T-cell (primary cell): ENCODE measurements around the gene NDUFA9. TPM values are rescaled to one million over a fixed set of nuclear protein-coding genes. Genes with fewer than 3 reads are reported as not detected.

Experiments used
- ATAC-seq, 4 experiments: fragments of 200-7000 bp in 3 of 4; fragments of 150-1000 bp in 1 of 4; cut with Tn5 transposase; replicated peaks in 1 of 4; 1 replicate in 3 of 4; 2 replicates in 1 of 4; pipeline ENCODE4 v1.10.0; 2021; ENCODE audit warnings: moderate library complexity in 3 of 4, mild to moderate bottlenecking in 2 of 4, moderate number of reproducible peaks in 1 of 4
- CTCF ChIA-PET, 2 donors: fragments of 300-600 bp; sonication (Branson Sonifier 250); formaldehyde crosslinking; loops; one replicate each; lab custom pipeline; 2022; ENCODE audit warnings: antibody characterized with exemption in 2 of 2; lab: Charles Lee
- POLR2A ChIA-PET, 2 donors: fragments of 300-600 bp; sonication (Branson Sonifier 250); formaldehyde crosslinking; loops; one replicate each; lab custom pipeline; 2022; ENCODE audit warnings: antibody characterized with exemption in 2 of 2; lab: Charles Lee
- DNase-seq, 35 experiments: peaks; one replicate each; pipeline versions ENCODE4 v3.0.0 to v3.0.0-alpha.2; 2013 to 2023
- H3K27ac ChIP-seq: one replicate; pipeline ENCODE4 v1.5.1; 2013; ENCODE audit warnings: low read length
- H3K27me3 ChIP-seq, 2 experiments: replicated peaks in 1 of 2; 1 replicate in 1 of 2; 2 replicates in 1 of 2; pipeline versions ENCODE4 v1.6.1 to v1.7.0; 2013; ENCODE audit warnings: low read length in 1 of 2, mixed read lengths in 1 of 2; ENCODE audit not compliant: control insufficient read depth in 2 of 2, insufficient read depth in 2 of 2; ENCODE audit errors: extremely low read depth in 1 of 2
- H3K36me3 ChIP-seq, 2 donors: 1 replicate in 1 of 2; 2 replicates in 1 of 2; pipeline versions ENCODE4 v1.6.1 to v1.7.0; 2013; ENCODE audit warnings: low read length in 1 of 2; ENCODE audit not compliant: control insufficient read depth in 2 of 2, insufficient read depth in 1 of 2; ENCODE audit errors: extremely low read depth in 1 of 2
- H3K4me1 ChIP-seq, 2 experiments: 1 replicate in 1 of 2; 2 replicates in 1 of 2; pipeline versions ENCODE4 v1.6.1 to v1.7.0; 2013; ENCODE audit warnings: low read length in 2 of 2, mixed read lengths in 1 of 2; ENCODE audit not compliant: insufficient read depth in 2 of 2, control insufficient read depth in 1 of 2; ENCODE audit errors: extremely low read depth in 1 of 2
- H3K4me3 ChIP-seq, 2 donors: 1 replicate in 1 of 2; 2 replicates in 1 of 2; pipeline versions ENCODE4 v1.5.1 to v1.7.0; 2013; ENCODE audit warnings: mild to moderate bottlenecking in 2 of 2, low read length in 1 of 2, moderate library complexity in 1 of 2; ENCODE audit not compliant: control insufficient read depth in 1 of 2; ENCODE audit errors: extremely low read depth in 1 of 2
- H3K9me3 ChIP-seq: 2 replicates; pipeline ENCODE4 v1.7.0; 2013
- H3K27ac Mint-ChIP-seq, 2 donors: one replicate each; pipeline ENCODE4 v1.8.0; 2020 to 2021; ENCODE audit warnings: mild to moderate bottlenecking in 2 of 2, mixed read lengths in 2 of 2
- H3K27me3 Mint-ChIP-seq, 2 donors: one replicate each; pipeline ENCODE4 v1.8.0; 2021 to 2022; ENCODE audit warnings: mixed read lengths in 2 of 2
- H3K36me3 Mint-ChIP-seq: one replicate; pipeline ENCODE4 v1.8.0; 2021; ENCODE audit warnings: mixed read lengths
- H3K4me1 Mint-ChIP-seq, 3 donors: one replicate each; pipeline ENCODE4 v1.8.0; 2020 to 2022; ENCODE audit warnings: mixed read lengths in 3 of 3, mild to moderate bottlenecking in 1 of 3
- H3K4me3 Mint-ChIP-seq, 3 donors: one replicate each; pipeline ENCODE4 v1.8.0; 2020 to 2022; ENCODE audit warnings: mild to moderate bottlenecking in 3 of 3, mixed read lengths in 3 of 3, moderate library complexity in 3 of 3
- H3K9me3 Mint-ChIP-seq, 3 donors: one replicate each; pipeline ENCODE4 v1.8.0; 2020 to 2022; ENCODE audit warnings: mixed read lengths in 3 of 3
- WGBS: methylation state at CpG from one replicate; pipeline ENCODE4 v1.1.5; 2013; ENCODE audit warnings: missing lambda C conversion rate; ENCODE audit not compliant: insufficient coverage; 5-methylcytosine and 5-hydroxymethylcytosine counted together
- total RNA-seq, 35 experiments: library from RNA in 6 of 35; stranded (reverse) in 6 of 35; fragments of 120-200 nt in 1 of 35; gene quantifications; one replicate each; pipeline versions ENCODE4 v1.2.1 to v1.2.4 and lab custom pipeline; 2013 to 2026

Gene NDUFA9
- total RNA-seq, 5 donors from 2014 or later (not counting 1 experiment from before 2014, with no cell fraction given), result 59.7 to 74.7 (median 72.9) TPM

DNA sequence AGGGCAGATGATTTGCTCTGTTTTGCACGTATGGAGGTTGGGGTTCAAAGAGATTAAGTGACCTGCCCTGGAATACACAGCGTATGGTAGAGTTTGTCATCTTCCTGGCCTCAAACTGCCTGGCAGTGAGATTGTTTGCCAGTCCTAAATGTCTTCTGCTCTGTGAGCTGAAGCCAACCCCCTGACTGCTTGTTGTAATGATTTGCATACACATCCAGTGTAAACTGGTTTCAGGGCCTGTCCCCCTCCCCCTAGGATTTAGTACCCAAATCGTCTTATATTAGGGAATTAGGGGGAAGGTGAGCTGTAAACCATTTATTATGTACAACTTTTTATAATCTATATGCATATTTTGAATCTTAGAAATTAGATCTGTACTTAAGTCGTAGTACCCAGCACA lies 38.4 kb upstream of the NDUFA9 start:
- POLR2A ChIA-PET, result no interaction called here
- WGBS, result 100% methylated on average over 1 of the region's 4 CpGs
- CTCF ChIA-PET, result no interaction called here

DNA sequence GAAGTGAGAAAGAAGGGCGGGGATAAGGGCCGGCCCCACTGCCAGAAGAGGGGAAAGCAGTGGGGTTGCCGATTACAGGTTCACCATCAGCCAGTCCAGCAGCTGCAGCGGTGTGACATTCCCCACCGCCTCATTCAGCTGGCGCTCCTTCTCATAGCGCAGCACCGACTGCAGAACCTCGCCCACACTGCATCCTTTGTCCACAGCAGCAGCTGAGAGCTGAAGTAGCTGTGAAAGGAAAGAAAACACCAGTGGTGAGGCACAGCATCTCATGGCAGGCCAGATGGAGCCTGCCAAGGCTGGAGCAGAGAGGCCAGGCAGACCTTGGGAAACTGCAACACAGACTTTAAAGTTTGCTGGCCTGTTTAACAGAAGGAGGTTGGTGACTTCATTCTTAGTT lies 33.2 kb upstream of the NDUFA9 start:
- Histone ChIP-seq H3K9me3 (no peaks in the 10 kb centered on the region), H3K27ac (no peak overlapping the region), H3K27me3 (no peaks in the 10 kb centered on the region), H3K4me1 (no peaks in the 10 kb centered on the region), H3K4me3 (no peak overlapping the region), H3K36me3 (peaks cover 5 to 34% of the 10 kb centered on the region in 2 donors)
- WGBS, result 95% methylated on average over 8 of the region's 9 CpGs
- POLR2A ChIA-PET, result interaction anchor here in 1 of 2 donors (0.6 kb wide), 1 partner anchor 11 kb away, joined by 3 read pairs; no protein-coding TSS in a partner anchor
- DNase-seq, result no peak
- no peak overlapping the region for H3K4me3 Mint-ChIP-seq
- no peak for ATAC-seq
- no peak overlapping the region for H3K27ac Mint-ChIP-seq
- no peaks in the 10 kb centered on the region for H3K4me1 Mint-ChIP-seq
- no peaks in the 10 kb centered on the region for H3K9me3 Mint-ChIP-seq
- peaks cover 37% of the 10 kb centered on the region for H3K36me3 Mint-ChIP-seq
- CTCF ChIA-PET, result no interaction called here
- H3K27me3 Mint-ChIP-seq, result no peaks in the 10 kb centered on the region

More for the DNA sequence above, 38.4 kb upstream of the NDUFA9 start:
- Histone ChIP-seq H3K9me3 (no peaks in the 10 kb centered on the region), H3K27ac (no peak overlapping the region), H3K27me3 (no peaks in the 10 kb centered on the region), H3K4me1 (peaks cover 0 to 2% of the 10 kb centered on the region in 2 experiments), H3K4me3 (no peak overlapping the region), H3K36me3 (peaks cover 5 to 39% of the 10 kb centered on the region in 2 donors)
- H3K4me3 Mint-ChIP-seq, result no peak overlapping the region
- H3K9me3 Mint-ChIP-seq, result no peaks in the 10 kb centered on the region
- no peak overlapping the region for H3K27ac Mint-ChIP-seq
- ATAC-seq, result no peak
- H3K36me3 Mint-ChIP-seq, result peaks cover 58% of the 10 kb centered on the region
- peaks cover 18 to 31% (median 24%) of the 10 kb centered on the region in 3 donors for H3K4me1 Mint-ChIP-seq
- no peaks in the 10 kb centered on the region for H3K27me3 Mint-ChIP-seq
- DNase-seq, result no peak

DNA sequence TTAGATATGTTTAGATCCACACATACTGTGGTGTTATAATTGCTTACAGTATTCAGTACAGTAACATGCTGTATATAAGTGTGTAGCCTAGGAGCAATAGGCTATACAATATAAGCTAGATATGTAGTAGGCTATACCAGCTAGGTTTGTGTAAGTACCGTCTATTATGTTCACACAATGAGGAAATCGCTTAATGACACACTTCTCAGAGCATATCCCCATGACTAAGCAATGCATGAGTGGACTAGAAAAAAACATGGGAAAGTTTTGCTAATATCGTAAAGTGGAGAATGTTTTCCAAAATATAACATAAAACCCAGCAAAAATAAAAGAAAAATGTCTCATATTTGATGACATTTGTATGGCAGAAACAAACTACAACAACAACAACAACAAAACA lies 27.4 kb upstream of the NDUFA9 start:
- no peaks in the 10 kb centered on the region for H3K36me3 ChIP-seq
- H3K9me3 Mint-ChIP-seq, result peaks cover 0 to 4% (median 4%) of the 10 kb centered on the region in 3 donors
- no peak overlapping the region for H3K27ac ChIP-seq
- no peaks in the 10 kb centered on the region for H3K36me3 Mint-ChIP-seq
- ChIA-PET POLR2A (no interaction called here), CTCF (no interaction called here)
- H3K4me3 ChIP-seq, result no peak overlapping the region
- no peak for DNase-seq
- no CpG with 5 or more reads among the region's 3 CpGs for WGBS
- H3K9me3 ChIP-seq, result peaks cover 2% of the 10 kb centered on the region
- no peaks in the 10 kb centered on the region for H3K4me1 ChIP-seq
- H3K27me3 Mint-ChIP-seq, result no peaks in the 10 kb centered on the region
- no peaks in the 10 kb centered on the region for H3K4me1 Mint-ChIP-seq
- no peak overlapping the region for H3K4me3 Mint-ChIP-seq
- no peak overlapping the region for H3K27ac Mint-ChIP-seq
- H3K27me3 ChIP-seq, result no peaks in the 10 kb centered on the region
- ATAC-seq, result no peak

DNA sequence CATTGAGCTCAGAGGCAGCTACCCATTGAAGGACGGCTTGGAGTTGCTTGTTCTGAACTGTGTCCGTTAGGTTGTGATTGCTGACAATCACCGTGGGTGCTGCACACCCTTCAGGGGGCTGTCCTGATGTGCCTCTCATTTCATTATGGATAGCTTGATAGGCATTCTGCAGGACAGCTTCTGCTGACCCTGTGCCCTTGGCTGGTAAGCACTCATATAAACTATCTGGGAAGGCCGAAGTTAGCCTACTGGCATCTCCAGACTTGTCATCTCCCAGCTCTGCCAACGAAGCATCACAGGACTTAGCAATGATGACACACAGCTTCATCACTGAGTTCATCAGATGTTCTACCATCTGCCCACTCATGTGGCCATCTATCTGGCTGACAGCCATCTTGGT lies 22.4 kb upstream of the NDUFA9 start:
- ATAC-seq, result no peak

DNA sequence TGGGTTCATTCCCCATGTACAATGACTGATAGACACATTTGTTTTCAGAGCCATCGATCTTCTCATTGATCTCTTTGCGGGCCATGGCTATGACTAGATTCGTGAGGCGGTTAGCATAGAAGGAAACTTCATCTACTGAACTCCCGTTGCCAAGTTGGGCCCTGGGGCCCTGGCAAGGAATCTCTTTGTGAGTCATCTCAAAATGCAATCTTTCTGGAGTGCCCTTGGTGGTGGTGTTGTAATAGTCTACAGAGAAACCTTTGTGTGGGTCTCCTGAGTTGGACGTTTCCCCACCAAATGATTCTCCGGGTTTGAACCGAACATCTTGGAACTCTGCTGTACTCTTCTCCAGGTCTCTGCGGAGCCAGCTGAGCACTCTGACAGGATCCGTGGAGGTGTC lies 20.5 kb upstream of the NDUFA9 start:
- H3K4me1 Mint-ChIP-seq, result no peaks in the 10 kb centered on the region
- POLR2A ChIA-PET, result no interaction called here
- Histone ChIP-seq H3K27me3 (no peaks in the 10 kb centered on the region), H3K4me3 (no peak overlapping the region), H3K4me1 (no peaks in the 10 kb centered on the region), H3K9me3 (no peaks in the 10 kb centered on the region), H3K27ac (no peak overlapping the region), H3K36me3 (no peaks in the 10 kb centered on the region)
- no peaks in the 10 kb centered on the region for H3K36me3 Mint-ChIP-seq
- H3K27me3 Mint-ChIP-seq, result no peaks in the 10 kb centered on the region
- CTCF ChIA-PET, result no interaction called here
- no peak for DNase-seq
- H3K9me3 Mint-ChIP-seq, result peaks cover 0 to under 1% (median 0%) of the 10 kb centered on the region in 3 donors
- H3K4me3 Mint-ChIP-seq, result no peak overlapping the region
- no peak for ATAC-seq
- 93% methylated on average over 7 of the region's 10 CpGs for WGBS
- no peak overlapping the region for H3K27ac Mint-ChIP-seq

More for the DNA sequence above, 22.4 kb upstream of the NDUFA9 start:
- ChIA-PET POLR2A (interaction anchor here in 1 of 2 donors (0.6 kb wide), 1 partner anchor 11 kb away, joined by 3 read pairs; no protein-coding TSS in a partner anchor), CTCF (no interaction called here)
- Histone ChIP-seq H3K27me3 (no peaks in the 10 kb centered on the region), H3K27ac (no peak overlapping the region), H3K4me3 (no peak overlapping the region), H3K36me3 (no peaks in the 10 kb centered on the region), H3K4me1 (no peaks in the 10 kb centered on the region), H3K9me3 (peaks cover 2% of the 10 kb centered on the region)
- H3K36me3 Mint-ChIP-seq, result no peaks in the 10 kb centered on the region
- 93% methylated on average over 5 of the region's 5 CpGs for whole genome bisulfite sequencing
- H3K4me3 Mint-ChIP-seq, result no peak overlapping the region
- no peak for DNase-seq
- H3K27ac Mint-ChIP-seq, result no peak overlapping the region
- no peaks in the 10 kb centered on the region for H3K4me1 Mint-ChIP-seq
- peaks cover 0 to 4% (median 4%) of the 10 kb centered on the region in 3 donors for H3K9me3 Mint-ChIP-seq
- H3K27me3 Mint-ChIP-seq, result no peaks in the 10 kb centered on the region

DNA sequence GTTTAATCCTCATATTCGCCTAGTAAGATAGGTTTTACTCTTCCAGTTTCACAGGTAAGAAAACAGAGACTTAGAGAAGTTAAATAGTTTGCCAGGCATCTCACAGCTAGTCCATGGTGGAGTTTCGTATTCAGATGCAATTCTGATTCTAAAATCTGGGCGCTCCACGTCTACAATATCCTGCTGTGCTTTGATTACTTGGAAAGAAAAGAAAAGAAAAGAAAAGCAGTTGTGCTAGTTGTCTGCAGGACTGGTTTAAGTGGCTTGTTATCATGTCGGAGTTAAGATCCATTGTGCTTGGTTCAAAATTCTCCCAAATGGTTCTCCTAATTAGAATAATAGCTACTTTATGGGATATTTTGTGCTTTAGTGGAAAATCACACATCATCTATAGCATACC lies 18.7 kb upstream of the NDUFA9 start:
- H3K27me3 ChIP-seq, result no peaks in the 10 kb centered on the region
- H3K36me3 ChIP-seq, result no peaks in the 10 kb centered on the region
- Mint-ChIP-seq H3K9me3 (no peaks in the 10 kb centered on the region), H3K27me3 (no peaks in the 10 kb centered on the region), H3K4me3 (no peak overlapping the region), H3K27ac (no peak overlapping the region), H3K4me1 (no peaks in the 10 kb centered on the region), H3K36me3 (no peaks in the 10 kb centered on the region)
- H3K27ac ChIP-seq, result no peak overlapping the region
- ATAC-seq (no peak), DNase-seq (no peak)
- ChIA-PET POLR2A (interaction anchor here in 1 of 2 donors (0.6 kb wide), 1 partner anchor 232 kb away, joined by 3 read pairs; no protein-coding TSS in a partner anchor), CTCF (interaction anchor here in 1 of 2 donors (0.6 kb wide), 1 partner anchor 13 kb away, joined by 3 read pairs; no protein-coding TSS in a partner anchor)
- H3K4me3 ChIP-seq, result no peak overlapping the region
- WGBS, result 80% methylated on average over 1 of the region's 5 CpGs
- no peaks in the 10 kb centered on the region for H3K9me3 ChIP-seq
- no peaks in the 10 kb centered on the region for H3K4me1 ChIP-seq
